ENCODE results near the gene ALDH16A1.

GRCh38 chr19:49413348-49413747 is 39.7 kb upstream of the ALDH16A1 start:
- TF ChIP-seq CTCF (IDR thresholded peaks at IDR 0.05 in 8 of 11, conservative IDR thresholded peaks at IDR 0.05 in 3 of 11), result no peak
- TF ChIP-seq POLR2AphosphoS5 (IDR thresholded peaks at IDR 0.05), result no peak
